Stomach (tissue), 4 donors: ENCODE results near the gene GAL3ST2.

ENCODE experiments used
- CTCF ChIP-seq, 7 experiments: fragments of 450-650 bp in 4 of 7; fragments of 200-600 bp in 3 of 7; sonication (generic) in 3 of 7; IDR thresholded peaks; one replicate each; pipeline ENCODE4 v1.5.1; 2016 to 2019; ENCODE audit warnings: antibody characterized with exemption in 7 of 7, control low read depth in 2 of 7, mild to moderate bottlenecking in 1 of 7
- EP300 ChIP-seq: sonication (generic); formaldehyde crosslinking; IDR thresholded peaks from one replicate; pipeline ENCODE4 v1.6.1; 2017; ENCODE audit warnings: antibody characterized with exemption
- POLR2A ChIP-seq, 4 donors: fragments of 450-650 bp; IDR thresholded peaks; one replicate each; pipeline ENCODE4 v1.6.1; 2016; ENCODE audit warnings: antibody characterized with exemption in 4 of 4, control low read depth in 2 of 4, mild to moderate bottlenecking in 1 of 4, moderate library complexity in 1 of 4
- POLR2AphosphoS5 ChIP-seq, 3 donors: sonication (generic); formaldehyde crosslinking; IDR thresholded peaks; one replicate each; pipeline ENCODE4 v1.6.1; 2016; ENCODE audit warnings: antibody characterized with exemption in 3 of 3

DNA sequence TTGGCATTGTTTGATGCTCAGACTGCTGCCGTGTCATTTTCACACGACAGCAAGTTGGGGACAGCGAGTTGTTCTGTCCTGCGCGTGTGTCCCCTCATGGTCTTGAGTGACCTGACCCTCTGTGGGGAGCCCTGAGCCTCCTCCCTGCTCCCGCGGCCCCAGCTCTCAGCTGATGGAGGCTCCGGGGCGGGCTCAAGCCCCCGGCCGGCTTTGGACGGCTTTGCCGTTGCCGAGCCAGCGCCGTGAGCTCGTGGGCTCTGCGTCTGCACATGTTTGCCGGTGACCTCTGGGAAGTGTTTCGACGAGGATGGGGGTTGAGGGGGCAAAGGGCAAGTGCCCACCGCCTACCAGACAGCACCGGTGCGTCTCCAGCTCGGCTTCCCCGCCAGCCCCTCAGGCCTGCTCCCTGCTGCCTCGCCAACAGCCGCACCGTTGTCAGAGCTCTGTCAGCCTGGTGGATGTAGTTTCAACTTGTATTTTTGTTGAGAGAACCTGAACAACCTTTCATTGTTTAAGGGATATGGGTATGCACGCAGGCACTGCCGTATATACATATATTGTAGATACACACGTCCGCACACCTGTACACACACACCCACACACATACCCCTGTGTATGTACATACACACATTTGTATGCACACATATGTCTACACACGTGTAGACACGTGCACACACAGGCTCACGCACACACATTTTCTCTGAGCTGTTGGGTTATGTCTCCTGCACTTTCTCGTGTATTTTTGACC lies 68.4 kb downstream of the GAL3ST2 start:
- TF ChIP-seq EP300 (no peak), POLR2A (IDR thresholded peaks at IDR 0.05) (no peak), CTCF (IDR thresholded peaks at IDR 0.05) (no peak), POLR2AphosphoS5 (IDR thresholded peaks at IDR 0.05) (no peak)
